ENCODE results near the gene RBX1.
"Not testable (repeated sequence)": the region's sequence is repeated elsewhere in the genome, so short reads cannot be mapped to it uniquely, and the experiment has no call there.

RBX1 gene

GRCh38 chr22:40950962-40951794 is at the start of gene RBX1:
Gene RBX1 (plus strand): TSS chr22:40951378. CDS start chr22:40951399, 21 bp downstream.
- Histone ChIP-seq H3K4me3 (peak within 1 kb of the TSS; percentile 99), H3K9me3 (ENCODE audit: low read depth, low read length) (no peaks in the 10 kb centered on the region), H3K27ac (peak within 1 kb of the TSS; percentile 93), H3K36me3 (ENCODE audit: insufficient read depth, low read length) (peaks cover 24% of the 10 kb centered on the region), H3K9ac (ENCODE audit: insufficient read length) (peak within 1 kb of the TSS; percentile 93)
- peak; percentile 91 for DNase-seq (ENCODE audit: low read depth, low spot score)
- TF ChIP-seq FOXP2 (optimal IDR thresholded peaks at IDR 0.05; ENCODE audit: control extremely low read depth, extremely low read length, insufficient read depth) = peak; percentile 58
- TF ChIP-seq POLR2AphosphoS5 (IDR thresholded peaks at IDR 0.05; ENCODE audit: borderline replicate concordance, low read depth, low read length) = peak; percentile 87
- no peak for TF ChIP-seq EZH2 (IDR thresholded peaks at IDR 0.05)

- H3K9ac ChIP-seq (ENCODE audit: insufficient read length) = no peak overlapping the region
- H3K9me3 ChIP-seq (ENCODE audit: low read depth, low read length) = no peaks in the 10 kb centered on the region
- no peak for TF ChIP-seq POLR2AphosphoS5 (IDR thresholded peaks at IDR 0.05; ENCODE audit: borderline replicate concordance, low read depth, low read length)
- no peak for TF ChIP-seq FOXP2 (optimal IDR thresholded peaks at IDR 0.05; ENCODE audit: control extremely low read depth, extremely low read length, insufficient read depth)
- no peak for TF ChIP-seq EZH2 (IDR thresholded peaks at IDR 0.05)
- DNase-seq (ENCODE audit: low read depth, low spot score) = no peak
- peaks cover 11% of the 10 kb centered on the region; the same call in 1 of the 2 replicates for H3K36me3 ChIP-seq (ENCODE audit: insufficient read depth, low read length)
- H3K4me3 ChIP-seq = no peak overlapping the region
- H3K27ac ChIP-seq = no peak overlapping the region
Measured at GRCh38 chr22:40904101-40904500, 47.1 kb upstream of the RBX1 start.

- H3K9me3 ChIP-seq (ENCODE audit: low read depth, low read length) = no peaks in the 10 kb centered on the region
- no peak overlapping the region for H3K4me3 ChIP-seq
- H3K36me3 ChIP-seq (ENCODE audit: insufficient read depth, low read length) = peaks cover 19% of the 10 kb centered on the region; the same call in 1 of the 2 replicates
- DNase-seq (ENCODE audit: low read depth, low spot score) = no peak
- H3K9ac ChIP-seq (ENCODE audit: insufficient read length) = no peak overlapping the region
- TF ChIP-seq EZH2 (IDR thresholded peaks at IDR 0.05) (no peak), POLR2AphosphoS5 (IDR thresholded peaks at IDR 0.05; ENCODE audit: borderline replicate concordance, low read depth, low read length) (no peak), FOXP2 (optimal IDR thresholded peaks at IDR 0.05; ENCODE audit: control extremely low read depth, extremely low read length, insufficient read depth) (no peak)
- no peak overlapping the region for H3K27ac ChIP-seq
Measured at GRCh38 chr22:40908895-40909294, 42.3 kb upstream of the RBX1 start.

GRCh38 chr22:40911772-40912171 is 39.4 kb upstream of the RBX1 start:
- H3K9ac ChIP-seq (ENCODE audit: insufficient read length) = no peak overlapping the region
- H3K27ac ChIP-seq = no peak overlapping the region
- TF ChIP-seq POLR2AphosphoS5 (IDR thresholded peaks at IDR 0.05; ENCODE audit: borderline replicate concordance, low read depth, low read length) (no peak), FOXP2 (optimal IDR thresholded peaks at IDR 0.05; ENCODE audit: control extremely low read depth, extremely low read length, insufficient read depth) (no peak), EZH2 (IDR thresholded peaks at IDR 0.05) (no peak)
- H3K36me3 ChIP-seq (ENCODE audit: insufficient read depth, low read length) = peaks cover 40% of the 10 kb centered on the region
- no peak for DNase-seq (ENCODE audit: low read depth, low spot score)
- H3K9me3 ChIP-seq (ENCODE audit: low read depth, low read length) = no peaks in the 10 kb centered on the region
- H3K4me3 ChIP-seq = no peak overlapping the region

- H3K36me3 ChIP-seq (ENCODE audit: insufficient read depth, low read length) = peaks cover 36% of the 10 kb centered on the region
- DNase-seq (ENCODE audit: low read depth, low spot score); H3K9me3 ChIP-seq (ENCODE audit: low read depth, low read length); H3K27ac ChIP-seq; H3K9ac ChIP-seq (ENCODE audit: insufficient read length); H3K4me3 ChIP-seq: not testable (repeated sequence)
Measured at GRCh38 chr22:40912987-40913386, 38.2 kb upstream of the RBX1 start.

GRCh38 chr22:40919446-40919845 is 31.7 kb upstream of the RBX1 start:
- no peak for DNase-seq (ENCODE audit: low read depth, low spot score)
- no peak overlapping the region for H3K9ac ChIP-seq (ENCODE audit: insufficient read length)
- peaks cover 42% of the 10 kb centered on the region for H3K36me3 ChIP-seq (ENCODE audit: insufficient read depth, low read length)
- H3K9me3 ChIP-seq (ENCODE audit: low read depth, low read length) = no peaks in the 10 kb centered on the region
- no peak overlapping the region for H3K27ac ChIP-seq
- TF ChIP-seq POLR2AphosphoS5 (IDR thresholded peaks at IDR 0.05; ENCODE audit: borderline replicate concordance, low read depth, low read length) = no peak
- TF ChIP-seq FOXP2 (optimal IDR thresholded peaks at IDR 0.05; ENCODE audit: control extremely low read depth, extremely low read length, insufficient read depth) = no peak
- no peak for TF ChIP-seq EZH2 (IDR thresholded peaks at IDR 0.05)
- H3K4me3 ChIP-seq = no peak overlapping the region

- TF ChIP-seq FOXP2 (optimal IDR thresholded peaks at IDR 0.05; ENCODE audit: control extremely low read depth, extremely low read length, insufficient read depth) (no peak), EZH2 (IDR thresholded peaks at IDR 0.05) (no peak), POLR2AphosphoS5 (IDR thresholded peaks at IDR 0.05; ENCODE audit: borderline replicate concordance, low read depth, low read length) (no peak)
- Histone ChIP-seq H3K9me3 (ENCODE audit: low read depth, low read length) (no peaks in the 10 kb centered on the region), H3K36me3 (ENCODE audit: insufficient read depth, low read length) (peaks cover 44% of the 10 kb centered on the region), H3K27ac (no peak overlapping the region), H3K9ac (ENCODE audit: insufficient read length) (no peak overlapping the region), H3K4me3 (no peak overlapping the region)
- no peak for DNase-seq (ENCODE audit: low read depth, low spot score)
Measured at GRCh38 chr22:40920526-40920925, 30.7 kb upstream of the RBX1 start.

- no peak overlapping the region for H3K27ac ChIP-seq
- H3K36me3 ChIP-seq (ENCODE audit: insufficient read depth, low read length) = peaks cover 45% of the 10 kb centered on the region
- H3K4me3 ChIP-seq = no peak overlapping the region
- H3K9ac ChIP-seq (ENCODE audit: insufficient read length) = no peak overlapping the region
- DNase-seq (ENCODE audit: low read depth, low spot score) = peak; percentile 61
- H3K9me3 ChIP-seq (ENCODE audit: low read depth, low read length) = no peaks in the 10 kb centered on the region
- TF ChIP-seq FOXP2 (optimal IDR thresholded peaks at IDR 0.05; ENCODE audit: control extremely low read depth, extremely low read length, insufficient read depth) (no peak), EZH2 (IDR thresholded peaks at IDR 0.05) (no peak), POLR2AphosphoS5 (IDR thresholded peaks at IDR 0.05; ENCODE audit: borderline replicate concordance, low read depth, low read length) (no peak)
Measured at GRCh38 chr22:40922484-40923303, 28.5 kb upstream of the RBX1 start.

All from SK-N-MC (cell line).